Measurements from ENCODE around the gene TAF4. TPM values are rescaled to one million over a fixed set of nuclear protein-coding genes. Genes with fewer than 3 reads are reported as not detected.
"Not testable (repeated sequence)": the region's sequence is repeated elsewhere in the genome, so short reads cannot be mapped to it uniquely, and the experiment has no call there.

Gene TAF4
- total RNA-seq, 3 donors from 2014 or later, result 11.1 to 13.0 (median 12.7) TPM

DNA sequence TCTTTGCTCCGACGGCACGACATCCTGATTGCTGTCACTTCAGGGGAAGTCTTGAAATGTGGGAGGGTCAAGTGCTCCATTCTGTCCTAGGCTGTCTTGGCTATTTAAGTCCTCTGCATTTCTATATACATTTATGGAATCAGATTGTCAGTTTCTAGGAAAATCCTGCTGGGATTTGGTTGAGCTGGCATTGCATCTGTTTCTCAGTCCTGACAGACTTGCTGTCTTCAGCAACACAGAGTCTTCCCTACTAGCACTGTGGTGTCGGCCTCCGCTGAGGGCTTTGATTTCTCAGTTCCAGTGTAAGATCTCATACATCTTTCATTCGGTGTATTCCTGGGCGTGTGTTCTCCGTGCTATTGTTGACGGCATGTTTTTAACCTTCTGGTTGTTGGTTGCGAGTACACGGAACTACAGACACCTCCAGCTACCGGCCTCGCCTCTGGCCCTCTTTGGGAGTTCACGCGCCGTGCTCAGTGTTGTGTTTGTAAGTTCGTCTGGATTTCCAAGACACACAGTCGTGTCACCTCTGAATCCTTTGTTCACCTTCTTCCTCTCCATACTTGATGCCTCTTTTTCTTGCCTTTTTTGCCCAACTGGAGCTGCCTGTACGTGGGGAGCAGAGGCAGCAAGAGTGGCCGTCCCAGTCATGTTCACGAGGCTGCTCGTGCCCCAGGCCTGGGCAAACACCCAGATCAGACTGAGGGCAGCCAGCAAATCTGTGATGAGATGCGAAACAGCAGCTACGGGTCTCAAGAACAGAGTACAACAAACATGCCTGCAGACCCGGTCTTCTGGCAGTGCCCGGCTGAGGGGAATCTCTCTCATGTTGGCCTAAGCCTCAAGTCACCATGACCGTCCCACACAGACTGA lies 92.8 kb downstream of the TAF4 start:
- no peaks in the 10 kb centered on the region for H3K27me3 ChIP-seq
- intact Hi-C loops (cut with DNase I; ENCODE audit: low total_unique reads), result no loop called here
- no peak for DNase-seq (ENCODE audit: low spot score in 2 of 2)
- no peaks in the 10 kb centered on the region for H3K9me3 ChIP-seq
- peaks cover 5% of the 10 kb centered on the region for H3K36me3 ChIP-seq
- no peak overlapping the region for H3K27ac ChIP-seq
- no peak overlapping the region for H3K4me3 ChIP-seq
- no peaks in the 10 kb centered on the region for H3K4me1 ChIP-seq
- TF ChIP-seq, protein P1, sequence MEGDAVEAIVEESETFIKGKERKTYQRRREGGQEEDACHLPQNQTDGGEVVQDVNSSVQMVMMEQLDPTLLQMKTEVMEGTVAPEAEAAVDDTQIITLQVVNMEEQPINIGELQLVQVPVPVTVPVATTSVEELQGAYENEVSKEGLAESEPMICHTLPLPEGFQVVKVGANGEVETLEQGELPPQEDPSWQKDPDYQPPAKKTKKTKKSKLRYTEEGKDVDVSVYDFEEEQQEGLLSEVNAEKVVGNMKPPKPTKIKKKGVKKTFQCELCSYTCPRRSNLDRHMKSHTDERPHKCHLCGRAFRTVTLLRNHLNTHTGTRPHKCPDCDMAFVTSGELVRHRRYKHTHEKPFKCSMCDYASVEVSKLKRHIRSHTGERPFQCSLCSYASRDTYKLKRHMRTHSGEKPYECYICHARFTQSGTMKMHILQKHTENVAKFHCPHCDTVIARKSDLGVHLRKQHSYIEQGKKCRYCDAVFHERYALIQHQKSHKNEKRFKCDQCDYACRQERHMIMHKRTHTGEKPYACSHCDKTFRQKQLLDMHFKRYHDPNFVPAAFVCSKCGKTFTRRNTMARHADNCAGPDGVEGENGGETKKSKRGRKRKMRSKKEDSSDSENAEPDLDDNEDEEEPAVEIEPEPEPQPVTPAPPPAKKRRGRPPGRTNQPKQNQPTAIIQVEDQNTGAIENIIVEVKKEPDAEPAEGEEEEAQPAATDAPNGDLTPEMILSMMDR (IDR thresholded peaks at IDR 0.05), result no peak
- TF ChIP-seq POLR2AphosphoS5 (IDR thresholded peaks at IDR 0.05) (no peak), POLR2A (IDR thresholded peaks at IDR 0.05) (no peak)

DNA sequence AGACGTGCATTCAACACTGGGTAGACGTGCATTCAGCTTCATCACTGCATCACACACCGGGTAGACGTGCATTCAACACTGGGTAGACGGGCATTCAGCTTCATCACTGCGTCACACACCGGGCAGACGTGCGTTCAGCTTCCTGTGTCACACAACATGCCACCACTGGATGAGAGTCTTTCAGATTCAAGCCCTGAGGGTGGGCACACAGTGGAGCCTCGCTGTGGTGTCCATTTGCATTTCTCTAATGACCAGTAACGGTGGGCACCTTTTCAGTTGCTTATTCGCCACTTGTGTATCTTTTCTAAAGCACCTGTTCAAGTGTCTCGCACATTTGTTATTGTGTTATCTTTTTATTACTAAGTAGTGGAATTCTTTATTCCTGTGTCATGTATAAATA lies 94.1 kb downstream of the TAF4 start:
- intact Hi-C loops (cut with DNase I; ENCODE audit: low total_unique reads); H3K36me3 ChIP-seq: not testable (repeated sequence)

DNA sequence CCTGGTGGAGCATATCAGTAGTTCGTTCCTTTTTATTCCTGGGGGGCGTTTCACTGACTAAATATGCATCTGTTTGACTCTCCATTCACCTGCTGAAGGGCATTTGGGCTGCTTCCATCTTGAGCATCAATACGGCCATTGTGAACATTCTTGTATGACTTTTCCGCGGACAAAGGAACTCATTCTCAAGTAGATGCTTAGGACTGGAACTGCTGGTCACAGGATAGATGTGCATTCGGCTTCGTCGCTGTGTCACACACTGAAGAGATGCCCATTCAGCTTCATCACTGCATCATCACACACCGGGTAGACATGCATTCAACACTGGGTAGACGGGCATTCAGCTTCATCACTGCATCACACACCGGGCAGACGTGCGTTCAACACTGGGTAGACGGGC lies 95.3 kb downstream of the TAF4 start:
- TF ChIP-seq POLR2AphosphoS5 (IDR thresholded peaks at IDR 0.05), result no peak
- TF ChIP-seq, protein P1 (IDR thresholded peaks at IDR 0.05), result no peak
- TF ChIP-seq POLR2A (IDR thresholded peaks at IDR 0.05), result no peak
- Histone ChIP-seq H3K4me1 (no peaks in the 10 kb centered on the region), H3K4me3 (no peak overlapping the region), H3K9me3 (no peaks in the 10 kb centered on the region), H3K27ac (no peak overlapping the region), H3K36me3 (peaks cover 5% of the 10 kb centered on the region), H3K27me3 (peaks cover 0 to 13% of the 10 kb centered on the region in 2 donors)
- peak in 1 of 2 donors; percentile 14 for DNase-seq (ENCODE audit: low spot score in 2 of 2)
- intact Hi-C loops (cut with DNase I; ENCODE audit: low total_unique reads), result no loop called here

More for the DNA sequence above, 94.1 kb downstream of the TAF4 start:
- DNase-seq (ENCODE audit: low spot score in 2 of 2); H3K27me3 ChIP-seq; H3K4me3 ChIP-seq; H3K27ac ChIP-seq; H3K9me3 ChIP-seq; H3K4me1 ChIP-seq: not testable (repeated sequence)

DNA sequence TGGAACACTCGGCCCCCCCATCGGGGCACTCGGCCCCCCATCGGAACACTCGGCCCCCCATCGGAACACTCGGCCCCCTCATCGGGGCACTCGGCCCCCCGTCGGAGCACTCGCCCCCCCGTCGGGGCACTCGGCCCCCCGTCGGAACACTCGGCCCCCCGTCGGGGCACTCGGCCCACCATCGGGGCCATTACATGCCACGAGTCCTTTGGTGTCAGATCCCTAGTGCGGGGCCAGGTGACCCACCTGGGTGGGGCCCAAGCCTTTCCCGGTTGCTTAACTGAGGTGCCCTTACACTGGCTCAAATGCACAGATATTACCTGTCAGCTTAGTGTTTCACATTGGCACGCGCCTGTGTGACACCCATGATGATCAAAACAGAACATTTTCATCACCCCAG lies 95.9 kb downstream of the TAF4 start:
- Histone ChIP-seq H3K4me3 (no peak overlapping the region), H3K9me3 (no peaks in the 10 kb centered on the region), H3K4me1 (no peaks in the 10 kb centered on the region), H3K27me3 (peaks cover 0 to 18% of the 10 kb centered on the region in 2 donors), H3K36me3 (peaks cover 5% of the 10 kb centered on the region), H3K27ac (no peak overlapping the region)
- intact Hi-C loops (cut with DNase I; ENCODE audit: low total_unique reads), result no loop called here
- DNase-seq (ENCODE audit: low spot score in 2 of 2), result no peak
- TF ChIP-seq, protein P1 (IDR thresholded peaks at IDR 0.05), result no peak
- TF ChIP-seq POLR2AphosphoS5 (IDR thresholded peaks at IDR 0.05) (no peak), POLR2A (IDR thresholded peaks at IDR 0.05) (no peak)

DNA sequence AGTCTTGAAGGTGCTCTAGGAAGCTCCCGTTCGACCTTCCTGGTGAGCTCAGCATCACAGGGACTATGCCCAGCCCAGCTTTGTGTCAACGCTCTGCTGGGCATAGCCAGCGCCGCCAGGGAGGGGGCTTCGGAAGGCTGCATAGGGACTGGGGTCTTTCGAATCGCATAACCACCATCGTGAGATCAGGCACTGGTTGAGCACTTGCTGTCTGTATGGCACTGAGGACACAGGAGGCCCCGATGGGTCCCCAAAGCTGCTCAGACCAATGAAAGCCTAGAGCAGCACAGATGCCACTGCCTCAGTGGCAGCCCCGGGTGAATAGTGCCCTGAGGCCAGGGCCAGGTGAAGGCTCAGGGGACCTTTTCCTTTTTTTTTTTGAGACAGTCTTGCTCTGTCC lies 96.7 kb downstream of the TAF4 start:
- DNase-seq (ENCODE audit: low spot score in 2 of 2), result no peak
- no peak overlapping the region for H3K4me3 ChIP-seq
- H3K4me1 ChIP-seq, result no peaks in the 10 kb centered on the region
- H3K36me3 ChIP-seq, result peaks cover 3% of the 10 kb centered on the region
- no peaks in the 10 kb centered on the region for H3K9me3 ChIP-seq
- no peak overlapping the region for H3K27ac ChIP-seq
- intact Hi-C loops (cut with DNase I; ENCODE audit: low total_unique reads), result no loop called here
- peaks cover 0 to 23% of the 10 kb centered on the region in 2 donors for H3K27me3 ChIP-seq
- TF ChIP-seq POLR2AphosphoS5 (IDR thresholded peaks at IDR 0.05), result no peak
- TF ChIP-seq, protein P1 (IDR thresholded peaks at IDR 0.05), result no peak
- TF ChIP-seq POLR2A (IDR thresholded peaks at IDR 0.05), result no peak
